PFSK-1 (cell line): ENCODE data around the gene TRMT44.

Source experiments
- FOXP2 ChIP-seq: optimal IDR thresholded peaks from 2 replicates; pipeline ENCODE3; 2011; ENCODE audit warnings: borderline replicate concordance, control low read depth, inconsistent platforms; ENCODE audit not compliant: insufficient read depth; ENCODE audit errors: extremely low read length, extremely low read depth
- POLR2AphosphoS5 ChIP-seq: IDR thresholded peaks from 2 replicates; pipeline ENCODE4 v1.6.1; 2012; ENCODE audit warnings: low read depth, mild to moderate bottlenecking, control low read depth, low read length, moderate library complexity
- REST ChIP-seq, 2 experiments: IDR thresholded peaks; 2 replicates each; pipeline versions ENCODE4 v1.6.1 to v1.8.0; 2011 to 2012; ENCODE audit warnings: low read depth in 2 of 2, low read length in 2 of 2, control low read depth in 1 of 2, inconsistent platforms in 1 of 2, mild to moderate bottlenecking in 1 of 2, moderate library complexity in 1 of 2; ENCODE audit not compliant: insufficient read depth in 1 of 2
- SIN3A ChIP-seq: IDR thresholded peaks from 2 replicates; pipeline ENCODE4 v1.6.1; 2012; ENCODE audit warnings: mild to moderate bottlenecking, low read length, moderate library complexity, borderline replicate concordance; ENCODE audit not compliant: insufficient read depth
- TAF1 ChIP-seq: IDR thresholded peaks from 2 replicates; pipeline ENCODE4 v1.6.1; 2012; ENCODE audit warnings: low read length, control low read depth, borderline replicate concordance; ENCODE audit not compliant: insufficient read depth

GRCh38 chr4:8513931-8514330 lies 73.4 kb downstream of the TRMT44 start:
- TF ChIP-seq REST (IDR thresholded peaks at IDR 0.05; ENCODE audit: insufficient read depth in 1 of 2, low read depth in 2 of 2, low read length in 2 of 2) (no peak), POLR2AphosphoS5 (no peak), TAF1 (no peak), SIN3A (no peak), FOXP2 (no peak)
